Measurements from ENCODE around the gene GPR143. TPM values are rescaled to one million over a fixed set of nuclear protein-coding genes. Genes with fewer than 3 reads are reported as not detected.

Gene GPR143
- total and polyA plus RNA-seq, 3 experiments from 2014 or later, result 0.15 TPM; not detected in 2

GRCh38 chrX:9700555-9700954 is 65.1 kb downstream of the GPR143 start:
- Mint-ChIP-seq H3K27me3 (no peaks in the 10 kb centered on the region), H3K4me1 (no peaks in the 10 kb centered on the region), H3K27ac (no peak overlapping the region), H3K4me3 (no peak overlapping the region), H3K9me3 (peaks cover 0 to 3% (median 0%) of the 10 kb centered on the region in 5 donors), H3K36me3 (peaks cover 12 to 55% (median 21%) of the 10 kb centered on the region in 3 donors)
- Histone ChIP-seq H3K4me3 (ENCODE audit: low read length) (no peak overlapping the region), H3K9me3 (ENCODE audit: low read length) (no peaks in the 10 kb centered on the region), H3K27ac (ENCODE audit: low read depth, low read length) (no peak overlapping the region), H3K4me1 (ENCODE audit: insufficient read depth, low read length) (no peaks in the 10 kb centered on the region), H3K27me3 (ENCODE audit: insufficient read depth, low read length, poor library complexity, severe bottlenecking) (no peaks in the 10 kb centered on the region), H3K36me3 (ENCODE audit: insufficient read depth, low read length) (no peaks in the 10 kb centered on the region)
- CTCF ChIA-PET, result interaction anchor here (0.8 kb wide), 1 partner anchor 50 kb away, joined by 3 read pairs; no protein-coding TSS in a partner anchor
- no peak for DNase-seq
- POLR2A ChIA-PET, result no interaction called here

- no peak for DNase-seq
- CTCF ChIA-PET, result no interaction called here
- Histone ChIP-seq H3K4me1 (ENCODE audit: insufficient read depth, low read length) (no peaks in the 10 kb centered on the region), H3K4me3 (ENCODE audit: low read length) (no peak overlapping the region), H3K27me3 (ENCODE audit: insufficient read depth, low read length, poor library complexity, severe bottlenecking) (no peaks in the 10 kb centered on the region), H3K36me3 (ENCODE audit: insufficient read depth, low read length) (no peaks in the 10 kb centered on the region), H3K9me3 (ENCODE audit: low read length) (no peaks in the 10 kb centered on the region), H3K27ac (ENCODE audit: low read depth, low read length) (no peak overlapping the region)
- Mint-ChIP-seq H3K27me3 (no peaks in the 10 kb centered on the region), H3K27ac (no peak overlapping the region), H3K36me3 (peaks cover 5 to 54% (median 9%) of the 10 kb centered on the region in 3 donors), H3K4me3 (no peak overlapping the region), H3K9me3 (no peaks in the 10 kb centered on the region), H3K4me1 (peaks cover 0 to 2% (median under 1%) of the 10 kb centered on the region in 3 donors)
- POLR2A ChIA-PET, result no interaction called here
Observed at GRCh38 chrX:9698576-9698975, 67.1 kb downstream of the GPR143 start.

DNA sequence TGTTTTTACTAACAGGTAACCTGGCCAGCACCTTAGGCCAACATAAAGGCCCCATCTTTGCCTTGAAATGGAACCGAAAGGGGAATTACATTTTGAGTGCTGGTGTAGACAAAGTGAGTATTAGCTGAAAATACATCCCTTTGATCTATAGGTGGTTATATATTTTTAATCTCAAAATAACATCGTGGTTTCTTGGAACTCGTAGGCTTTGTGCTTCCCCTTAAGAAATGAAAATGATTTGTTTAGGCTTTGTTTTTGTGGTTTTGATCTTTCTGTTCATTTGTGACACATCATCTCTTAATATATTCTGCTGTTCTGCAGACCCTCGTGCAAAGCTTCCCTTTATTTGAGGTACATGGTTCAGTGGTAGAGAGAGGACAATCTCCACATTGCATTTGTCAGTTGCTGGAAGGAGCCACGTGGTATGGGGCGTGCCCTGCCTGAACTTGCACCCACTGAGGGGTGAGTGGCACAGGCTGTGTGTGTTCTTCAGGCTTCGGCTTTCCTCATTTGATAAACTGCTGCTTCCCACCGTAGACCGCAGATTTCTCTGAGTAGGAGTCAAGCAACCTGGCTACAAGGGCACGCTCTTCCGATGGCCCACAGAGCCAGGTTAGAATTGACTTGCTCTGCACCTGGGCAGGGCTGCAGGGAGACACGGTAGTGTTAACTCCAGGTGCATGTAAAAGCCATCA is 72.2 kb downstream of the GPR143 start:
- peak overlapping the region in 2 of 8 donors; percentile 41 to 46 for H3K27ac Mint-ChIP-seq
- H3K4me1 Mint-ChIP-seq, result peaks cover 0 to 13% (median 11%) of the 10 kb centered on the region in 3 donors
- no peaks in the 10 kb centered on the region for H3K9me3 ChIP-seq (ENCODE audit: low read length)
- no peaks in the 10 kb centered on the region for H3K36me3 ChIP-seq (ENCODE audit: insufficient read depth, low read length)
- CTCF ChIA-PET, result no interaction called here
- peaks cover 0 to 2% of the 10 kb centered on the region in 2 donors for H3K27me3 Mint-ChIP-seq
- H3K27me3 ChIP-seq (ENCODE audit: insufficient read depth, low read length, poor library complexity, severe bottlenecking), result no peaks in the 10 kb centered on the region
- POLR2A ChIA-PET, result no interaction called here
- no peaks in the 10 kb centered on the region for H3K4me1 ChIP-seq (ENCODE audit: insufficient read depth, low read length)
- no peak overlapping the region for H3K4me3 Mint-ChIP-seq
- no peak overlapping the region for H3K27ac ChIP-seq (ENCODE audit: low read depth, low read length)
- no peak for DNase-seq
- H3K9me3 Mint-ChIP-seq, result no peaks in the 10 kb centered on the region
- H3K36me3 Mint-ChIP-seq, result peaks cover 0 to 68% (median 11%) of the 10 kb centered on the region in 3 donors
- no peak overlapping the region for H3K4me3 ChIP-seq (ENCODE audit: low read length)

DNA sequence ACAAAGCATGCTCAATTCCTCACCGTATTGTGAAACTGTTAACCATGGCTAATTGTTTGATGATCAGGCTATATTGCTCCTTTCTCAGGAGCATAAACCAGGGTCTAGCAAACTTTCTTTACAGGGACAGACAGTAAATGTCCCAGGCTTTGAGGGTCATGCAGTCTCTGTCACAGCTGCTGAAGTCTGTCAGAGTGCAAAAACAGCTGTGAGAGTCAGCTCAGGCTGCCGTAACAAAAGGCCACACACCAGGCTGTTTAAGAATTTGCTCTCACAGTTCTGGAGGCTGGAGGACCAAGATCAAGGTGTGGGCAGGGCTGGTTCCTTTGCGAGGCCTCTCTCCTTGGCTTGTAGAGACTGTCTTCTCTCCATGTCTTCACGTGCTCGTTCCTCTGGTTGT is 75.6 kb downstream of the GPR143 start:
- no peak for DNase-seq
- no peaks in the 10 kb centered on the region for H3K9me3 Mint-ChIP-seq
- Histone ChIP-seq H3K36me3 (ENCODE audit: insufficient read depth, low read length) (no peaks in the 10 kb centered on the region), H3K27ac (ENCODE audit: low read depth, low read length) (no peak overlapping the region), H3K4me3 (ENCODE audit: low read length) (no peak overlapping the region), H3K4me1 (ENCODE audit: insufficient read depth, low read length) (no peaks in the 10 kb centered on the region), H3K27me3 (ENCODE audit: insufficient read depth, low read length, poor library complexity, severe bottlenecking) (no peaks in the 10 kb centered on the region), H3K9me3 (ENCODE audit: low read length) (no peaks in the 10 kb centered on the region)
- H3K27me3 Mint-ChIP-seq, result peaks cover 0 to 2% of the 10 kb centered on the region in 2 donors
- peaks cover 0 to 74% (median 21%) of the 10 kb centered on the region in 3 donors for H3K36me3 Mint-ChIP-seq
- H3K4me1 Mint-ChIP-seq, result peaks cover 0 to 13% (median 11%) of the 10 kb centered on the region in 3 donors
- POLR2A ChIA-PET, result no interaction called here
- CTCF ChIA-PET, result no interaction called here
- H3K4me3 Mint-ChIP-seq, result no peak overlapping the region
- H3K27ac Mint-ChIP-seq, result peak overlapping the region in 1 of 8 donors; percentile 76

DNA sequence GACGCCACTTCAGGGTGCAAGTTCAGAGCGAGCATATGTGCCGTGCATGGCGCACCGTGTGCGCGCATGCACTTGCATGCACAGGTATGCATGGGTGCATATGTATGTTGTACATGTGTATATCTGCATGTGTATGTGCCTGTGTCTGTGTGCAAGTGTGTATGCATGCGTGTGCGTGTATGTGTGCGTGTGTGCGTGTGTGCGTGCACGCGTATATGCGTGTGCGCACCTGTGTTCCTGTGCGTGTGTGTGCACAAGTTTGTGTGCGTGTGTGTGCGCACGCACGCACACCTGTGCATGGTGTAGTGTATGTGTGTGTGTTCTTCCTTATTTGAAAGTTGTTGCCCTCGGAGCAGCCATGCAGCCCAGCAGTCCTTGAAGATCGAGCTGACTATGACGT is 76.8 kb downstream of the GPR143 start:
- H3K27me3 Mint-ChIP-seq, result peaks cover 0 to 2% of the 10 kb centered on the region in 2 donors
- H3K4me1 ChIP-seq (ENCODE audit: insufficient read depth, low read length), result no peaks in the 10 kb centered on the region
- DNase-seq, result no peak
- H3K36me3 ChIP-seq (ENCODE audit: insufficient read depth, low read length), result no peaks in the 10 kb centered on the region
- H3K36me3 Mint-ChIP-seq, result peaks cover 0 to 75% (median 21%) of the 10 kb centered on the region in 3 donors
- CTCF ChIA-PET, result no interaction called here
- no peaks in the 10 kb centered on the region for H3K27me3 ChIP-seq (ENCODE audit: insufficient read depth, low read length, poor library complexity, severe bottlenecking)
- peaks cover 0 to 13% (median 11%) of the 10 kb centered on the region in 3 donors for H3K4me1 Mint-ChIP-seq
- H3K9me3 Mint-ChIP-seq, result no peaks in the 10 kb centered on the region
- H3K9me3 ChIP-seq (ENCODE audit: low read length), result no peaks in the 10 kb centered on the region
- no peak overlapping the region for H3K4me3 Mint-ChIP-seq
- no peak overlapping the region for H3K27ac Mint-ChIP-seq
- no peak overlapping the region for H3K27ac ChIP-seq (ENCODE audit: low read depth, low read length)
- POLR2A ChIA-PET, result no interaction called here
- H3K4me3 ChIP-seq (ENCODE audit: low read length), result no peak overlapping the region

GRCh38 chrX:9687899-9688298 is 77.7 kb downstream of the GPR143 start:
- Mint-ChIP-seq H3K27me3 (peaks cover 0 to 2% of the 10 kb centered on the region in 2 donors), H3K27ac (no peak overlapping the region), H3K36me3 (peaks cover 0 to 74% (median 19%) of the 10 kb centered on the region in 3 donors), H3K9me3 (no peaks in the 10 kb centered on the region), H3K4me1 (peaks cover 0 to 4% (median 4%) of the 10 kb centered on the region in 3 donors), H3K4me3 (no peak overlapping the region)
- Histone ChIP-seq H3K27me3 (ENCODE audit: insufficient read depth, low read length, poor library complexity, severe bottlenecking) (no peaks in the 10 kb centered on the region), H3K27ac (ENCODE audit: low read depth, low read length) (no peak overlapping the region), H3K4me1 (ENCODE audit: insufficient read depth, low read length) (no peaks in the 10 kb centered on the region), H3K36me3 (ENCODE audit: insufficient read depth, low read length) (no peaks in the 10 kb centered on the region), H3K4me3 (ENCODE audit: low read length) (no peak overlapping the region), H3K9me3 (ENCODE audit: low read length) (no peaks in the 10 kb centered on the region)
- POLR2A ChIA-PET, result interaction anchor here (0.7 kb wide), 1 partner anchor 691 kb away, joined by 4 read pairs; no protein-coding TSS in a partner anchor
- CTCF ChIA-PET, result no interaction called here
- DNase-seq, result no peak

GRCh38 chrX:9683350-9683749 is 82.3 kb downstream of the GPR143 start:
- DNase-seq, result no peak
- CTCF ChIA-PET, result no interaction called here
- H3K36me3 Mint-ChIP-seq, result peaks cover 0 to 62% (median 14%) of the 10 kb centered on the region in 3 donors

GRCh38 chrX:9682861-9683260 is 82.8 kb downstream of the GPR143 start:
- H3K4me3 ChIP-seq (ENCODE audit: low read length), result no peak overlapping the region
- DNase-seq, result no peak
- no peak overlapping the region for H3K27ac ChIP-seq (ENCODE audit: low read depth, low read length)
- H3K36me3 Mint-ChIP-seq, result peaks cover 0 to 57% (median 11%) of the 10 kb centered on the region in 3 donors
- POLR2A ChIA-PET, result no interaction called here
- peaks cover 4% of the 10 kb centered on the region in 3 donors for H3K4me1 Mint-ChIP-seq
- H3K27ac Mint-ChIP-seq, result no peak overlapping the region
- H3K9me3 Mint-ChIP-seq, result no peaks in the 10 kb centered on the region
- H3K27me3 ChIP-seq (ENCODE audit: insufficient read depth, low read length, poor library complexity, severe bottlenecking), result no peaks in the 10 kb centered on the region
- H3K9me3 ChIP-seq (ENCODE audit: low read length), result no peaks in the 10 kb centered on the region
- no peaks in the 10 kb centered on the region for H3K4me1 ChIP-seq (ENCODE audit: insufficient read depth, low read length)
- CTCF ChIA-PET, result no interaction called here
- no peak overlapping the region for H3K4me3 Mint-ChIP-seq
- H3K27me3 Mint-ChIP-seq, result no peaks in the 10 kb centered on the region
- H3K36me3 ChIP-seq (ENCODE audit: insufficient read depth, low read length), result no peaks in the 10 kb centered on the region

More at GRCh38 chrX:9683350-9683749, 82.3 kb downstream of the GPR143 start:
- no peaks in the 10 kb centered on the region for H3K27me3 Mint-ChIP-seq
- H3K27ac Mint-ChIP-seq, result no peak overlapping the region
- Histone ChIP-seq H3K4me1 (ENCODE audit: insufficient read depth, low read length) (no peaks in the 10 kb centered on the region), H3K27me3 (ENCODE audit: insufficient read depth, low read length, poor library complexity, severe bottlenecking) (no peaks in the 10 kb centered on the region), H3K4me3 (ENCODE audit: low read length) (no peak overlapping the region), H3K27ac (ENCODE audit: low read depth, low read length) (no peak overlapping the region), H3K9me3 (ENCODE audit: low read length) (no peaks in the 10 kb centered on the region), H3K36me3 (ENCODE audit: insufficient read depth, low read length) (no peaks in the 10 kb centered on the region)
- peaks cover 0 to 2% (median 0%) of the 10 kb centered on the region in 3 donors for H3K4me1 Mint-ChIP-seq
- no peak overlapping the region for H3K4me3 Mint-ChIP-seq
- POLR2A ChIA-PET, result no interaction called here
- no peaks in the 10 kb centered on the region for H3K9me3 Mint-ChIP-seq

Measured in CD8-positive, alpha-beta memory T cell (primary cell).